CD4-positive, alpha-beta T cell treated with Interleukin-17A for 1 hour (primary cell): ENCODE measurements around the gene SEC14L1.

Experiments
- DNase-seq: peaks from one replicate; pipeline ENCODE4 v3.0.0-alpha.2; 2020

The SEC14L1 gene

DNA sequence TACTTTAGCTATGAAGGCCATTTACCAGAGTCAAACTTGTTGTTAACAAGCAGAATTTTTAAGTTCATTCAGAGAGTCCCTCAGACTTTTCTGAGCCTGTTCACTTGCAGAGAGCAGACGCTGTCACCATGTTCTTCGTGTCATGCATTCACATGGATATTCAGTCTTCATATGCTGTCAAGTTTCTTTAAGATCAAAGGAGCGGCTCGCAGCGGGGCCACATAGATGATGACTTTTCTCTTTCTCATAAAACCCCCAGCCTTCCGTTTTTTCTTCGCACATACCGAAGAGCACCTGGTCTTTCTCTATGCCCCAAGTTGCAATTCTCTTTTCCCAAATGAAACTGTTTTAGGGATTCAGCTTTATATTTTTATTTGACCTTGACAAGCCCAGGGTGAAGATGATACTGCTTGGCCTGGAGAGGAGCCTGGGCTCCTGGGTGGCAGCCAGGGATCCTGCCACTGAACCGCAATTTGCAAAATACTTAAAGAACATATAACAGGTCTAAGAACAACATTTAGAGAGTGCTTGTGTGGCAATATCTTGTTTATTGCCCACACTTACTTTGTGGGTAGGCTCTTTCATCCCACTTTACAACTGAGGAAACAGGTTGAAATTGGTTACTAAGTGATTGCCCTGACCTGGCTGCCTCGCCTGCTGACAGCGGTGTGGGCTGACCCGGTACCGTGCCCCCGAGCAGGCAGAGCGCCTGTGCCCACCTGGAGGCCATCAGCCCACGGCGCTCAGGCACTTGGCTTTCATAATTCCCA lies 22.9 kb downstream of the SEC14L1 start:
- DNase-seq = no peak

GRCh38 chr17:77164483-77165091 lies 23.8 kb downstream of the SEC14L1 start:
- no peak for DNase-seq

GRCh38 chr17:77165577-77165976 lies 24.8 kb downstream of the SEC14L1 start:
- DNase-seq = no peak

- no peak for DNase-seq
Observed at GRCh38 chr17:77167472-77168306, 26.9 kb downstream of the SEC14L1 start.

GRCh38 chr17:77173104-77173503 lies 32.3 kb downstream of the SEC14L1 start:
- DNase-seq = no peak

DNA sequence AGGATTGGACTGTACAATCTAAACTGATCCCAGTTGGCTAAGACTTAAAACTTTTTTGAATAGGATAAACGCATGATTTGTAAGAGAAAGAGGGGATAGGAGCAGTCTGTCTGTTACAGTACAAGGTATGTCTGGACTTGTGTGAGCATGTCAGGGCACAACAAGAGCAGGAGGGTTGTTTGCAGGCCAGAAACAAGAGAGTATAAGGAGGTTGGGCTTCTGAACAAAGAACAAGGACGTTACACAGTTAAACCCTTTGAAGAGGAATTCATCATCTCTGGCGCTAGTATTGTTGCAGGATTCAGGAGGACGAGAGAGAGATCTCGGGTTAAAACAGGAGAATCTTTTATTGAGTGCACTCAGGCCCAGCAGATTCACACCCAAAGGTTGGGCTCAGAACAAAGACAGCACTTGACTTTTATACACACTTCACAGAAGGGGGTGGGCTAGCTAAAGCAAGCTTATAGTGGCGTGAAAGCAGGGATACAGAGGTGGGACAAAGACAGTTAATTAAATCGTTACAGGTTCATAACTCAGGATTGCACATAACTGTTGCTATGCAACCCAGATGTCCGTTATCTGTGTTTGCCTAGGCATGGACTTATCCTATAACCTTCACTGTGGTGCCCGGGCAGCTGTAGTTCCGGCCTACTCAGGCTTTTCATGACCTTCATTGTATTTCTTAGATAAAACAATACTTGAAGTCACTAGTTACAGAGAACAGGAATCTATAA lies 34.3 kb downstream of the SEC14L1 start:
- no peak for DNase-seq

- no peak for DNase-seq
Observed at GRCh38 chr17:77177002-77177741, 36.4 kb downstream of the SEC14L1 start.

DNA sequence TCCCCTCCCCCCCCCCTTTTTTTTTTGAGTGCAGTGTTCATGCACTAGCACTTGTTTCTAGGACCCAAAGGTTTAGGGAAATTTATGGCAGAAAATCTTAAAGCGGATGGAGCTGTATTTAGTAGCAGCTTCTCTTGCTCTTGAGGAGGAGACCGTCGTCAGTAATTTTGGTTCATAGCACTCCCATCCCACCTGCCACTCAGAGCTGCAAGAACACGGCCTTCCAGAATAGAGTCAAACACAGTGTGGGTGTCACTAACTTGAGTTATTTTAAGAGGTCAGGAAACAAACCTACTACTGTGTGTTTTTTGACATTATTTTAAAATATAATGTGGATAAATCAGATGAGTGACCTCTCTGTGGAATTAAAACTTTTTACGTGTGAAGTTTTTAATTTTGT lies 37.3 kb downstream of the SEC14L1 start:
- no peak for DNase-seq

DNA sequence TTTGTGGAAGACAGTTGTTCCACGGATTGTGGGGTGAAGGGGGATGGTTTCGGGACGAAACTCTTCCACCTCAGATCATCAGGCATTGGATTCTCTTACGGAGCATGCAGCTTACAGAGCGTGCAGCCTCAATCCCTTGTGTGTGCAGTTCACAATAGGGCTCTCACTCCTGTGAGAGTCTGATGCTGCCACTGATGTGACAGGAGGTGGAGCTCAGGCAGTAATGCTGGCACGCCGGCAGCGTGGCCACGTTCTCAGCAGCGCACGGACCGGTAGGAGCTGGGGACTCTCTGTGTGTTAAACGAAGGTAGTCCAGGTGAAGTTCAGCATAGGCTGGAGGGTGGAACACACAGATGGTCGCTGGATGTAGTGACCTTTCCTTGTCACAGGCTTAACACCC lies 37.8 kb downstream of the SEC14L1 start:
- no peak for DNase-seq

- DNase-seq = no peak
Observed at GRCh38 chr17:77180503-77181357, 40.0 kb downstream of the SEC14L1 start.

GRCh38 chr17:77182205-77183172 lies 41.7 kb downstream of the SEC14L1 start:
- DNase-seq = no peak

DNA sequence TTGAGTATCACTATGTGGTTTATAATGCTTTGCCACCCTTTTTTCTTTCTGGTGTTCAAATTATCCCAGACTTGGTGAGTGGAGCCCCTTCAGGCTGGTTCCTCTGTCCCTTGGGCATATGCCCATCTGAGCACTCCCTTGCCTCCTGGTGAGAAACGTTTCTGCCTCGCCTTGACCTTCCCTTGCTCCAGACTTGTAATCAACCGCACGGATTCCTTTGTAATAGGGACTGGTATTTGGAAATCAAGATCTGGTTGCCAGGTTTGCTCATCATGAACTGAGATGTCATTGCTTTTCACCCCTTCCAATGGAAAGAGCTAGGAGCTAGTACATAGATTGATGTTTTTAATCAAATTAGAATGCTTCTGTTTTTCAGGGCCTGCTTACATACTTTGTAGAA lies 43.7 kb downstream of the SEC14L1 start:
- DNase-seq = no peak

DNA sequence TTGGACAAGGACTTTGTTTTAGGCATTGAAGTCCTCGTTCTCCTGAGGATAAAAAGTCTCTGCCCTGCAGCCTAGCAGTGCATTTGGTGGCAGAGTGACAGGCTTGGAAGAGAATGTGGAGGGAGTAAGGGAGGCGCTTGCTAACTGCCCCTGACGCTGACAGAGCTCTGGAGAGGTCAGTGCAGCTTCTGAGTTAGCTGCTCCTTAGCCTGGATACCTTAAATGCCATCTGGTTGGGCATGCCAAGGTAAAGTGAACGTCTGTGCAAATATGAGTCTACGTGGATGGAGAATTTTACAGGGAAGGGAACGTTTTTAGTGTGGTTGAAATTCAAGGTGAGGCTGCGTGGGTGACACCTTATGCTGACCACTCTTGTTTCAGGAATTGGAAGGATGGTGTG lies 44.4 kb downstream of the SEC14L1 start:
- DNase-seq = no peak

- no peak for DNase-seq
Observed at GRCh38 chr17:77186141-77186604, 45.4 kb downstream of the SEC14L1 start.

DNA sequence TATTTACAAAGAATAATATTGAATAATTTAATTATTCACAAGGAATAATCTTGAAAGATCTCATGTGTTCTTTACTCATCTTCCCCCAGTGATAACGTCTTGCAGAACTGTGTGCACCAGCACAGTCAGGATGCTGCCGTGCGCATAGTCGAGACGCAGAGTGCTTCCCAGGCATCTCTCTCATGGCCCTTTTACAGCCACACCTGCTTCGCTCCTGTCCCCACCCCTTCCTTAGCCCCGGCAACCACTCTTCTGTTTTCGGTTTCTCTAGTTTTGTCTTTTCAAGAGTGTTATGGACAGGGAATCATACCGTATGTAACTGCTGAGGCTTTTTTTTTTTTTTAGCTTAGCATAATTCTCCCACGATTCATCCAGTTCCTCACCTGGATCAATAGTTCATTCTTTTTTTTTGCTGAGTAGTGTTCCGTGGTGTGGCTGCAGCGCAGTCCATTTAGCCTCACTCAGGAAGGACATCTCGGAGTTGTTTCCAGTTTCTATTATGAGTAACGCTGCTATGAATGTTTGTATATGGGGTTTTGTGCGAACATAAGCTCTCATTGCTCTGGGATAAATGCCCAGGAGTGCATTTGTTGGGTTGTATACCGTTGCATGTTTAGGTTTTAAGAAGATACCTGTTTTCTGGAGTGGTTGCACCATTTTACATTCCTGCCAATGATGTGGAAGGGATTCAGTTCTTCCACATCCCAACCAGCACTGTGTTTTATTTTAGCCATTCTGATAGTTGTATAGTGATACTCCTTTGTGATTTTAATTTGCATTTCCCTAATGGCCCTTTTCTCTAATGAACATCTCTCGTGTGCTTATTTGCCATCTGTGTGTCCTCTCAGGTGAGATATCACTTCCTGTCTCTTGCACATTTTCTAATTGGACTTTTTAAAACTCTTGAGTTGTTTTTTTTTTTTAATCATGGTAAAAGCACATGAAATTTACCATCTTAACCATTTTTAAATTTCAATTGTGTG lies 47.6 kb downstream of the SEC14L1 start:
- DNase-seq = no peak

GRCh38 chr17:77189148-77189547 lies 48.4 kb downstream of the SEC14L1 start:
- peak; percentile 19 for DNase-seq

DNA sequence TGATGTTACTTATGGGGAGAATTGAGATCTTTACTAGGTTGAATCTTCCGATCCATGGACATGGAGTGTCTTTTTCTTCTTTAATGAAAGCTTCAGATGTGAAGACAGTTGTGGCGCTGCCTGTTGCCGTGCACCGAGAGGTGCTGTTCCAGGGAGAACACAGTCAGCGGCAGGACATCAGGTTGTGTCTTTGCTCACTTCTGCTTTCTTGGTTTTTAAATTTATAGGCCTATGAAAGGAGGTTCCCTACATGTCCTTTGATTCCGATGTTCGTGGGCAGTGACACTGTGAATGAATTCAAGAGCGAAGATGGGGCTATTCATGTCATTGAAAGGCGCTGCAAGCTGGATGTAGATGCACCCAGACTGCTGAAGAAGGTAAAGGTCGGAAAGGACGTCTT lies 49.8 kb downstream of the SEC14L1 start:
- DNase-seq = no peak

GRCh38 chr17:77191244-77191643 lies 50.5 kb downstream of the SEC14L1 start:
- DNase-seq = no peak

DNA sequence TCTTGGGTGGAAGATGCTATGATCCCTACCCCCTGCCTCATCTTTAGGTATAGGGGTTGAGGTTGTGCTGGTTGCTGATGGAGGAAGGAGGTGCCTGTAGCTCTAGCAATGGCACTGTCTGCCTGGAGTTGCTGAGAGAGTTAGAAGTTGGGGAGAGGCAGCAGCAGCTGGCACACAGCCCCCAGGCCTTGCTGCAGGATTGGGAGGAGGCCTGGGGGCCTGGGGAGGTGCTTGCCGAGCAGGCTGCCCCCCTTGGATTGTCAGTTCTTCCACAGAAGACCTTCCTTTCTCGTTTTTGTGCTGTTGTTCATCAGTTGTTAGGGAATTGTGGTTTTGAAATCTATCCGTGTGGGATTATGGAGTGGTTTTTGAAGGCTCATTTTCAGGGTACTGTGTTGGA lies 52.9 kb downstream of the SEC14L1 start:
- DNase-seq = no peak
